Measurements from ENCODE around the gene ATP8A1.
"Not testable (repeated sequence)": the region's sequence is repeated elsewhere in the genome, so short reads cannot be mapped to it uniquely, and the experiment has no call there.

The ATP8A1 gene

DNA sequence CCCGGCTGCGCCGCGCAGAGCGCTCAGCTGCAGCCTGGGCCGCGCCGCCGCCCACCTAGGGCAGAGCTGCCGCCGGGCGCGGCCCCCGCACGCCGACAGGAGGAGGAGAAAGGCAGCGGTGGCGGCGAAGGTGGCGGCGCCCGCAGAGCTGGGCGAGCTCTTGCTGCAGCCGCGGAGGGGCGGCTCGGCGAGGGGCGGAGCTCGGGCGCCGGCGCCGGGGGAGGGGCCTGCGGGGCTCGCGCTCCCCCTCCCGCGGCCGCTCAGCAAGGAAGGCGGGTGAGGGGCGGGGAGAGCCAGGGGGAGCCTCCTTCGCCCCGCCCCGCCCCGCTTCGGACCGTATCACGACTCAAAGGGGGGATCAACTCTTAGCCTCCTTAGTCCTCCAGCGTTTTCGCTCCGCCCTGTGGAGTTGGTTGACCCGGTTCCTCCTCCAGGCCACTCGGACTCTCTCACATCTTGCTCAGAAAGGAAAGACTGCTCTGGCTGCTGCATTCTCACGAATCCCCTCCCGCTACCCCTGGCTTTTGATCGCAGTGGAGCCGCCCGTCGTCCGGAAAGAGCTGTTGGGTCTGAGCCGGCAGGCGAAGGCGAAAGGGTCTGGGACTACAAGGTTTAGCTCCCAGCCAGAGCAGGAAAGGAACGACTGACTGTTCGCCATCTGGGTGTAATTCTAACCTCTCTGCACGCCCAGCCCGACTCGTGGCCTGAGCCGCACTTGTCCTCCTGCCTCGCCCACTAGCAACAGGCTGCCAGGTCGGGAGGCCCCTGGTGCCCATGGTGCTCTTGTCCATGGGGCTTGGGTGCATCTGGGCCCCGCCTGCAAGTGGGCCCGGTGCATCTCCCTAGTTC, at the start of gene ATP8A1:
TSS of gene ATP8A1 (minus strand) at position 162 of the 849 bp plus-strand sequence. CDS start 232 bp downstream, outside the sequence.
- H3K4me3 ChIP-seq (ENCODE audit: low read length) = peak within 1 kb of the TSS; percentile 91
- no peaks in the 10 kb centered on the region for H3K36me3 ChIP-seq (ENCODE audit: control insufficient read depth, insufficient read depth, low read length)
- H3K27me3 ChIP-seq (ENCODE audit: control insufficient read depth, insufficient read depth, low read length) = no peaks in the 10 kb centered on the region
- H3K9ac ChIP-seq (ENCODE audit: low read length) = peak within 1 kb of the TSS; percentile 94
- H3K4me1 ChIP-seq (ENCODE audit: control insufficient read depth, insufficient read depth, low read length) = peaks cover 5% of the 10 kb centered on the region
- H3K27ac ChIP-seq (ENCODE audit: low read depth, low read length) = peak within 1 kb of the TSS; percentile 95

DNA sequence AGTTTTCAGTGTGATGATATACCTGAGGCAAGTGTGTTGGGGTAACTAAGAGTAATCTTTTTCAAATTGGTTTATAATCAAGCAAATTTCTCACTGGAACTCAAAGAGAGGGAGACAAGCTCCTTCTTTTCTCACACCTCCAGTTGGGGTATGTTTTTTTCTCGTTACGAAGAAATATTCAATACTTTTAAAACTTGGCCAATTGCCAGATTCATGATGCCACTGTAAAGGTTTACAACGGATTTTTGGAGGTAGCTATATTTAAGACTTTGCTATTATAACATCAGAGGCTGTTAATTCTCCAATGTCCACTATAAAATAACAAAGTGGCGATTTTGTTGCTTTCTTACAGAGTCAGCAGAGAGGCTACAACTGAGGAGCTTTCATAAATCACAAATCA, 49.2 kb upstream of the ATP8A1 start:
- no peak overlapping the region for H3K4me3 ChIP-seq (ENCODE audit: low read length)
- no peaks in the 10 kb centered on the region for H3K36me3 ChIP-seq (ENCODE audit: control insufficient read depth, insufficient read depth, low read length)
- H3K9ac ChIP-seq (ENCODE audit: low read length) = no peak overlapping the region
- H3K27ac ChIP-seq (ENCODE audit: low read depth, low read length) = no peak overlapping the region
- H3K27me3 ChIP-seq (ENCODE audit: control insufficient read depth, insufficient read depth, low read length) = no peaks in the 10 kb centered on the region
- H3K4me1 ChIP-seq (ENCODE audit: control insufficient read depth, insufficient read depth, low read length) = no peaks in the 10 kb centered on the region

DNA sequence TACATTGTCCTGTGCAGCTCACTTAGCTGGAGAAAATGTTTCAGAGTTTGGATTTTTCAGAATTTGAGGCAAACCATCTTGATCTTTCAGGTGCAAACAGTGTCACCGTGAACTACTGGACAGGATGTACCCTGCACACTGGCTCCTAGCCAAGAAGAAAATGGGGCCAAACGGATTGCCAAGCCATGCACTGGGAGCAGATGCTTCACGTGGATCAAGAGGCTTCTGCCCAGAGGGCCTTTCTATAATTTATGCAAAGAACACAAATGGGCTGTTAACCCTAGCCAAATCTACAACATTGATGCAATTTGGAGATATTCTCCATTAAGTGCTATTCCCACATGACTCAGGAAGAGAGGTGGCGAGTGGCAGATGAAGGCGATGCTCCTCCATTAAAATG, 46.9 kb upstream of the ATP8A1 start:
- Histone ChIP-seq H3K4me1 (ENCODE audit: control insufficient read depth, insufficient read depth, low read length) (no peaks in the 10 kb centered on the region), H3K27me3 (ENCODE audit: control insufficient read depth, insufficient read depth, low read length) (no peaks in the 10 kb centered on the region), H3K9ac (ENCODE audit: low read length) (no peak overlapping the region), H3K27ac (ENCODE audit: low read depth, low read length) (no peak overlapping the region), H3K4me3 (ENCODE audit: low read length) (no peak overlapping the region), H3K36me3 (ENCODE audit: control insufficient read depth, insufficient read depth, low read length) (no peaks in the 10 kb centered on the region)

DNA sequence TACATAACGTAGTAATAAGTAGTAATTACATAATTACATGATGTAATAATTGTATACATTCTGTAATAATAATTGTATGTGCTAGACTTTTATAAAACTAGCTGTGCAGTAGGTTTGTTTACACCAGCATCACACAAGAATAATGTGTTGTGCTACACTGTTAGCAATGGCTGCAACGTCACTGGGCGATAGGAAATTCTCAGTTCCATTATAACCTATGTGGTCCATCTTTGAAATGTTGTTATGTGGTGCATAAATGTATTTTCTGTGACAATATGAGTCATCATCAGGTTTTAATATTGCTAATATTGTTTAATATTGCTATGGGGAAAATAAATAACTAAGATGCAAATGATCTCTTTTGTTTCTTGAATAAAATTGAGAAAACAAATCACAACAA, 46.0 kb upstream of the ATP8A1 start:
- Histone ChIP-seq H3K4me3 (ENCODE audit: low read length) (no peak overlapping the region), H3K4me1 (ENCODE audit: control insufficient read depth, insufficient read depth, low read length) (no peaks in the 10 kb centered on the region), H3K9ac (ENCODE audit: low read length) (no peak overlapping the region), H3K27ac (ENCODE audit: low read depth, low read length) (no peak overlapping the region), H3K27me3 (ENCODE audit: control insufficient read depth, insufficient read depth, low read length) (no peaks in the 10 kb centered on the region), H3K36me3 (ENCODE audit: control insufficient read depth, insufficient read depth, low read length) (no peaks in the 10 kb centered on the region)

DNA sequence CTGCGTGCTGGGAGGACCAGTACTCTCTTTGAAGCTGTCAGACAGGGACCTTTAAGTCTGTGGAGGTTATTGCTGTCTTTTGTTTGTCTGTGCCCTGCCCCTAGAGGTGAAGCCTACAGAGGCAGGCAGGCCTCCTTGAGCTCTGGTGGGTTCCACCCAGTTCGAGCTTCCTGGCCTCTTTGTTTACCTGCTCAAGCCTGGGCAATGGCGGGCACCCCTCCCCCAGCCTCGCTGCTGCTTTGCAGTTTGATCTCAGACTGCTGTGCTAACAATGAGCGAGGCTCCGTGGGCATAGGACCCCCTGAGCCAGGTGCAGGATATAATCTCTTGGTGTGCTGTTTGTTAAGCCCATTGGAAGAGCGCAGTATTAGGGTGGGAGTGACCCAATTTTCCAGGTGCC, 44.9 kb upstream of the ATP8A1 start:
- not testable (repeated sequence) for H3K4me1 ChIP-seq (ENCODE audit: control insufficient read depth, insufficient read depth, low read length); H3K27me3 ChIP-seq (ENCODE audit: control insufficient read depth, insufficient read depth, low read length); H3K36me3 ChIP-seq (ENCODE audit: control insufficient read depth, insufficient read depth, low read length); H3K4me3 ChIP-seq (ENCODE audit: low read length); H3K9ac ChIP-seq (ENCODE audit: low read length); H3K27ac ChIP-seq (ENCODE audit: low read depth, low read length)

DNA sequence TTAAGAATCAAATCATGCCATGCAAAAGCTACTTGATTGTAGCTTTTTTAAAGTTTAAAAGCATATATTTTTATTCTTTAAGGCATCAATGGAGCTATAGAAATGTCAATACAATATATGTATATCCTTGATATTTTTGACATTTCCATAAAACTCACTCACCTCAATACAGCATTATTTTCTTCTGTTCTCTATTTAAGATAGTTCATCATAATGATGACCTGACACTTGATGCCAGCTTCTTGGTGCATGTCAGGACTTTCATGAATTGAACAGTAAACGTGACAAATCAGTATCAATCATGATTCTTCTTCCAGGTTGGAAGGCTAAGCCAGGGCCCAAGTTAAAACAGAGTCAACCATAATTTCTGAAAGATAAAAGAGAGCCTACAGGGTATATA, 33.6 kb upstream of the ATP8A1 start:
- Histone ChIP-seq H3K27me3 (ENCODE audit: control insufficient read depth, insufficient read depth, low read length) (no peaks in the 10 kb centered on the region), H3K36me3 (ENCODE audit: control insufficient read depth, insufficient read depth, low read length) (no peaks in the 10 kb centered on the region), H3K9ac (ENCODE audit: low read length) (no peak overlapping the region)

DNA sequence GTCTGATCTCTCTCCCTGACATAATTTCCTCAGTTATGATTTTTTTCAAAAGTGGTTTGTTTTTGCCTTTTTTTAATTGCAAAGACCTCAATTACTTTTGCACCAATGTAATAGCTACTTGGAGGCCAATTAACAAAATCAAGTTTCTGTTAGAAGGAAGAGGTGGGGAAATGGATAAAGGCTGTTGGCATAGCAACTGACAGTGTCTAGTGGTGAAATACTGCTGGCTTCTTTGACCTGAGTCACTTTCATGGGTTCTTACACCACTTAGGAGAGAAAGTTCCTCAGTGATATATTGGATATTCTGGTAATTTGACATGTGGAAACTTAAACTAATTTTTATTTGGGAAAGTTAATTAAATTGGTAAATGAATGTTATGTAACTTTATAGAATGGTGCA, 26.5 kb upstream of the ATP8A1 start:
- no peaks in the 10 kb centered on the region for H3K36me3 ChIP-seq (ENCODE audit: control insufficient read depth, insufficient read depth, low read length)
- H3K4me3 ChIP-seq (ENCODE audit: low read length) = no peak overlapping the region
- H3K27ac ChIP-seq (ENCODE audit: low read depth, low read length) = no peak overlapping the region

More for the DNA sequence above, 33.6 kb upstream of the ATP8A1 start:
- no peak overlapping the region for H3K27ac ChIP-seq (ENCODE audit: low read depth, low read length)
- H3K4me1 ChIP-seq (ENCODE audit: control insufficient read depth, insufficient read depth, low read length) = no peaks in the 10 kb centered on the region
- no peak overlapping the region for H3K4me3 ChIP-seq (ENCODE audit: low read length)

DNA sequence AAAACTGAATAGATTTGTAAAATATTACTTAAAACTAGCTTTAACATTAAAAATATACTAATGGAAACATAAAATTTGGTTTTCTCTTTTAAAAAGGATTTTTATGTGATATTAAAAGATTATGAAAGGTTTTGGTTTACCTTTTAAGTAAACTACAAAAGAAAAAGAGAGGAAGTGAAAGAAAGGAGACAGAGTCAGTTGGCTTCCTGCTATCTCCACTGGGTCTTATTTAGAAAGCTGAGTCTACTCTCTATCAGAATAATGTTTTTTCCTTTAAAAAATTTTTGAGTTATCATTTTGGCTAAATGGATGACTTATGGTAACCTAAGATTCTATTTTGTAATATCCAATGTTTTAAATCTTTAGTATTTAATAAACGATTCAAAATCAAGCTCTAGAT, 21.6 kb upstream of the ATP8A1 start:
- Histone ChIP-seq H3K27me3 (ENCODE audit: control insufficient read depth, insufficient read depth, low read length) (no peaks in the 10 kb centered on the region), H3K27ac (ENCODE audit: low read depth, low read length) (no peak overlapping the region), H3K4me1 (ENCODE audit: control insufficient read depth, insufficient read depth, low read length) (no peaks in the 10 kb centered on the region), H3K9ac (ENCODE audit: low read length) (no peak overlapping the region), H3K4me3 (ENCODE audit: low read length) (no peak overlapping the region), H3K36me3 (ENCODE audit: control insufficient read depth, insufficient read depth, low read length) (no peaks in the 10 kb centered on the region)

More for the DNA sequence above, 26.5 kb upstream of the ATP8A1 start:
- Histone ChIP-seq H3K4me1 (ENCODE audit: control insufficient read depth, insufficient read depth, low read length) (no peaks in the 10 kb centered on the region), H3K27me3 (ENCODE audit: control insufficient read depth, insufficient read depth, low read length) (no peaks in the 10 kb centered on the region), H3K9ac (ENCODE audit: low read length) (no peak overlapping the region)

DNA sequence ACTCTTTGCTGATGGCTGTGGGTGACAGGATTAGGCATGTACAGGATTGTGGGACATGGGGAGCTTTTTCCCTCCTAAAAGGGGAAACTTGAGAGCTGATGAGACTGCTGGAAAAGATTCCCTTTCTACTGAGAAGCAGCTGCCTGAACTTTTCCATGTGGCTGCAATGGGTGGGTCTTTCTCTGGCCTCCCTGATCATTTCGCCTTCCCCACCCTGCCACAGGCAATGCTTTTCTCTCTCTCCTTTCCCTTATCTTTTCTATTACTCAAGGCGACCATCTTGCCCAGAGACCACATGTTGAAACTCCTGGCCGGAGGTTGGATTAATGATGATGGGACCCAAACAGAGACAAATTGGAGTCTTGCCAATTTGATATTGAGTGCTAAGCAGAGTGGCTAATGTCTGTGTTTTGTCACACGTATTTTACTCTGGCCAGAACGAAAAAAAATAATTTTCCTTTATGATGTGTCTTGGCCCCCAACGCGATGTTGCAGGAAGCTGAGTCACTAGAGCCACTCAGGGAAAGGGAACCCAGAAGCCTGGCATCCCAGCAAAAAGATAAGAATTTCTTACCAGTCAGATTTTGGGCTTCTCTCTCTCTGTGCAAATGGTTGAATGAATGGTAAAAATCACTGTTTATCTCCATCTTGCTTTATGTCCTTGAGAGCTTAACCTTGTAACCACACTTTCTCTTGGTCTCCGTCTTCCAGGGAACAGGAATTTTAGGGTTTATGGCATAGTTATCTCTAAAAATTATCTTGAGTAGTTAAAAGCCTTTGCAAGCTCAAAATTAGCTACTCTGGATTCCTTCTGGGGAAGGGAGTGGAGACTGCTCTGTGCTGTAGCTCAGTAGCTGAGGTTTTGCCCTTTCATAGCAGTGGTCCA, 19.4 kb upstream of the ATP8A1 start:
- Histone ChIP-seq H3K36me3 (ENCODE audit: control insufficient read depth, insufficient read depth, low read length) (no peaks in the 10 kb centered on the region), H3K27ac (ENCODE audit: low read depth, low read length) (no peak overlapping the region), H3K27me3 (ENCODE audit: control insufficient read depth, insufficient read depth, low read length) (no peaks in the 10 kb centered on the region)

DNA sequence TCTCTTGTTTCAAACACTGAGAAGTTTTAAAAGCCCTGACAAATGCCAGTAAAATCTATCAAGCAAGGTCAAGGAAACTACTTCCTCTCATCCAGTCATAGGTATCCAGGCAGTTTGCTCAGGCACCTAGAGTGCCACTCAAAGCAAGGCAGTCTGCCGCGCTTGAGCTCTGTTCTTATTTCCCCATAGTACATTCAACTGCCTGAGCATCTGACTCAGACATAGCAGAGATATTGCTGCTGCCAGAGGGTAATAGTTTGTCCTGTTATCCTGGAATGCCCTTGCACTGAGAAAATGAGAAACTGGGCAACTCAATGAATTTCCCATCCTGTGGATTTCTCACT, 16.1 kb upstream of the ATP8A1 start:
- Histone ChIP-seq H3K4me1 (ENCODE audit: control insufficient read depth, insufficient read depth, low read length) (no peaks in the 10 kb centered on the region), H3K4me3 (ENCODE audit: low read length) (no peak overlapping the region), H3K27ac (ENCODE audit: low read depth, low read length) (no peak overlapping the region), H3K9ac (ENCODE audit: low read length) (no peak overlapping the region), H3K27me3 (ENCODE audit: control insufficient read depth, insufficient read depth, low read length) (no peaks in the 10 kb centered on the region), H3K36me3 (ENCODE audit: control insufficient read depth, insufficient read depth, low read length) (no peaks in the 10 kb centered on the region)

More for the DNA sequence above, 19.4 kb upstream of the ATP8A1 start:
- Histone ChIP-seq H3K4me1 (ENCODE audit: control insufficient read depth, insufficient read depth, low read length) (no peaks in the 10 kb centered on the region), H3K9ac (ENCODE audit: low read length) (no peak overlapping the region), H3K4me3 (ENCODE audit: low read length) (no peak overlapping the region)

DNA sequence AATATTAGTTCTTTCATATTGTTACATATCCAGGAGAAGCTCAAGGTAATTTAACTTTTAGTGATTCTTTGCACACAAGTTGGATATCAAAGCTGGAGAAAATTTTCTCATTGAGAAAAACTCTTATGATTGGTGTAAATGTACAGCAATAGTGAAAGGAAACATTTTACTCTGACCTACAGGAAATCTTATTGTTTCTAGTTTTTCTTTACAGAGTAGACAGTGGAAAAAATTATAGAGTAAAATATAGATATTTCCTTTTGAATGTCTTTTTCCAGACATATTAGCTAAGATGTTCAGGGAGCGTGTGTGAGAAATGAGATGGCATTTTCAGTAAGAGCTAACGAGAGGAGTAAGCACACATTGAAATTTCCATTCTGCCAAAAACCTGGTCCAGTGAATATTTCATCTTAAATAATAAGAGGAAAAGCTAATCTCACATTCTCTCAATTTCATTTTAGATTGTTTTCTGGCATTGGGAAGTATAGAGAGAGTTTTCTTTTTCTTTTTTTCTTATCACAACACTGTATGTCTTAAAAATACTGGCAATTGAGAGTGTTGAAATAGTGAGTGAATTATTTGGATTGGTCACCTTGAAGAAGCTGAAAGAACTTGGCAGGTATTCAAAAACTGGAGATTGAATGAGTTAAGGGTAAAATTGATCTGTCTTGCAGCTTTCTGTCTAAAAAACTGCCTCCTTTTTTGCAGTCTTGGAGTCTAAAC, 15.6 kb upstream of the ATP8A1 start:
- H3K36me3 ChIP-seq (ENCODE audit: control insufficient read depth, insufficient read depth, low read length) = no peaks in the 10 kb centered on the region
- no peak overlapping the region for H3K4me3 ChIP-seq (ENCODE audit: low read length)
- no peak overlapping the region for H3K9ac ChIP-seq (ENCODE audit: low read length)
- H3K27ac ChIP-seq (ENCODE audit: low read depth, low read length) = no peak overlapping the region
- H3K4me1 ChIP-seq (ENCODE audit: control insufficient read depth, insufficient read depth, low read length) = no peaks in the 10 kb centered on the region
- H3K27me3 ChIP-seq (ENCODE audit: control insufficient read depth, insufficient read depth, low read length) = no peaks in the 10 kb centered on the region

All from rectal smooth muscle tissue (tissue), 1 donor.